Breast epithelium (tissue), 4 donors: ENCODE data around the gene P2RY13. TPM values are rescaled to one million over a fixed set of nuclear protein-coding genes. Genes with fewer than 3 reads are reported as not detected.

ENCODE experiments used
- DNase-seq, 2 donors: peaks; one replicate each; pipeline ENCODE4 v3.0.0-alpha.2; 2019; ENCODE audit warnings: low spot score in 2 of 2
- H3K27ac ChIP-seq, 2 donors: fragments of 200-600 bp; sonication (generic) in 1 of 2; one replicate each; pipeline ENCODE4 v1.5.1; 2016 to 2019; ENCODE audit warnings: mild to moderate bottlenecking in 1 of 2
- H3K27me3 ChIP-seq, 2 donors: fragments of 200-600 bp; sonication (generic) in 1 of 2; one replicate each; pipeline versions ENCODE4 v1.5.1 to v1.6.0; 2017 to 2019; ENCODE audit warnings: control low read depth in 1 of 2, mild to moderate bottlenecking in 1 of 2
- H3K36me3 ChIP-seq: fragments of 200-600 bp; one replicate; pipeline ENCODE4 v1.5.1; 2019
- H3K4me1 ChIP-seq, 2 donors: fragments of 200-600 bp; sonication (generic); one replicate each; pipeline ENCODE4 v1.5.1; 2016 to 2019; ENCODE audit warnings: control low read depth in 1 of 2
- H3K4me3 ChIP-seq, 3 donors: fragments of 200-600 bp; sonication (generic); 1 replicate in 2 of 3; 2 replicates in 1 of 3; pipeline ENCODE4 v1.5.1; 2016 to 2019; ENCODE audit warnings: mild to moderate bottlenecking in 3 of 3, moderate library complexity in 2 of 3
- H3K9me3 ChIP-seq, 2 donors: fragments of 200-600 bp; sonication (generic) in 1 of 2; one replicate each; pipeline ENCODE4 v1.5.1; 2016 to 2019; ENCODE audit warnings: control low read depth in 1 of 2
- POLR2A ChIP-seq: fragments of 450-650 bp; IDR thresholded peaks from one replicate; pipeline ENCODE4 v1.6.1; 2016; ENCODE audit warnings: antibody characterized with exemption, mild to moderate bottlenecking, moderate library complexity
- POLR2AphosphoS5 ChIP-seq, 3 donors: sonication (generic); formaldehyde crosslinking; IDR thresholded peaks; one replicate each; pipeline ENCODE4 v1.6.1; 2017; ENCODE audit warnings: antibody characterized with exemption in 3 of 3
- intact Hi-C: fragments of 100-400 bp; cut with DNase I; formaldehyde crosslinking; loops from one replicate; pipeline ENCODE4 v1.15.1; 2023; ENCODE audit warnings: low total_unique reads
- total RNA-seq, 3 donors: library from RNA; depleted of rRNA; stranded (reverse); fragments of >200 nt; gene quantifications; one replicate each; pipeline ENCODE4 v1.1.0, GENCODE V29; 2016
- TF ChIP-seq, protein P1 (sequence below), 3 donors: fragments of 450-650 bp; IDR thresholded peaks; one replicate each; pipeline ENCODE4 v1.5.1; 2016 to 2017; ENCODE audit warnings: antibody characterized with exemption in 3 of 3, mild to moderate bottlenecking in 3 of 3, moderate library complexity in 3 of 3

The P2RY13 gene
- total RNA-seq, 3 donors from 2014 or later = 0.98 to 6.9 (median 2.5) TPM

DNA sequence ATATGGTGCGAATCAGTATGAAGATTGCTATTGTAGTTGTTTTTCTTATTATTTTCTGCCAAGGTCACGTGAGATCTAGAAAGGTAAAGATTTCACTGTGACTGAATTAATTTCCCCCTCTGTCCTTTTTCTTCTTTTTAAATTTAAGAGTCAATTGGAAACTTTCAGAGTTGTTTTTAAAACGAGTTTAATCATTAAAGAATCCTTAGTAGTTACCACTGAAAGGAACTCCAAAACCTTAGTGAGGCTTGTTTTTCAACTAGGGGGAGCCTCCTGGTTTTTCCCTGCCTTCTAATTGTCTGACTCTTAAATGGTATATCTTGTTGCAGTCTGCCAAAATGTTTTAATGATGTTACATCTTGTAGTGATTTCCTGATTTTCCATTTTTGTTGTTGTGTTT is 37.6 kb upstream of the P2RY13 start:
- intact Hi-C loops = no loop called here
- Histone ChIP-seq H3K27me3 (no peaks in the 10 kb centered on the region), H3K36me3 (no peaks in the 10 kb centered on the region), H3K27ac (no peak overlapping the region), H3K4me1 (no peaks in the 10 kb centered on the region), H3K4me3 (no peak overlapping the region), H3K9me3 (no peaks in the 10 kb centered on the region)
- no peak for DNase-seq
- TF ChIP-seq, protein P1, sequence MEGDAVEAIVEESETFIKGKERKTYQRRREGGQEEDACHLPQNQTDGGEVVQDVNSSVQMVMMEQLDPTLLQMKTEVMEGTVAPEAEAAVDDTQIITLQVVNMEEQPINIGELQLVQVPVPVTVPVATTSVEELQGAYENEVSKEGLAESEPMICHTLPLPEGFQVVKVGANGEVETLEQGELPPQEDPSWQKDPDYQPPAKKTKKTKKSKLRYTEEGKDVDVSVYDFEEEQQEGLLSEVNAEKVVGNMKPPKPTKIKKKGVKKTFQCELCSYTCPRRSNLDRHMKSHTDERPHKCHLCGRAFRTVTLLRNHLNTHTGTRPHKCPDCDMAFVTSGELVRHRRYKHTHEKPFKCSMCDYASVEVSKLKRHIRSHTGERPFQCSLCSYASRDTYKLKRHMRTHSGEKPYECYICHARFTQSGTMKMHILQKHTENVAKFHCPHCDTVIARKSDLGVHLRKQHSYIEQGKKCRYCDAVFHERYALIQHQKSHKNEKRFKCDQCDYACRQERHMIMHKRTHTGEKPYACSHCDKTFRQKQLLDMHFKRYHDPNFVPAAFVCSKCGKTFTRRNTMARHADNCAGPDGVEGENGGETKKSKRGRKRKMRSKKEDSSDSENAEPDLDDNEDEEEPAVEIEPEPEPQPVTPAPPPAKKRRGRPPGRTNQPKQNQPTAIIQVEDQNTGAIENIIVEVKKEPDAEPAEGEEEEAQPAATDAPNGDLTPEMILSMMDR (IDR thresholded peaks at IDR 0.05) = no peak
- no peak for TF ChIP-seq POLR2AphosphoS5 (IDR thresholded peaks at IDR 0.05)
- TF ChIP-seq POLR2A = no peak

DNA sequence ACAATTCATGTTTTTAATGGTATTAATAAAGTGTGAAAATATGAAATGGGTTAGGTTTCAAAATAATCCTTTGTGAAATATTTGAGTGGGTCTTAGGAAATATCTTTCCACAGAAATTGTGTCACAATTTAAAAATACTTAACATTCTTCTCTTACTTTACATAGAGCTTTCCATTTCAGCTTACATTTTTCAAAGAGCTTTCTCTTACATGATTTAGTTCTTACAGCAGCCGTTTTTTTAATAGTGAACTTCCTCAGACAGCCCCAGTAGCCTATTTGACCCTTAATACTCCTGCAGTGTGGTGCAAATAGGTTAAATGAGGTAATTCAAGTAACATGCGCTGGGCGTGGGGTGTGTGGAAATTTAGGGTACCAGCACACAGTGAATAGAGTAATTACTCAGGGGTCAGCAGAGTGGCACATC is 33.4 kb upstream of the P2RY13 start:
- intact Hi-C loops = no loop called here
- no peaks in the 10 kb centered on the region for H3K36me3 ChIP-seq
- H3K4me1 ChIP-seq = no peaks in the 10 kb centered on the region
- DNase-seq = no peak
- no peak overlapping the region for H3K4me3 ChIP-seq
- TF ChIP-seq POLR2A = no peak
- TF ChIP-seq, protein P1 (IDR thresholded peaks at IDR 0.05) = no peak
- no peak for TF ChIP-seq POLR2AphosphoS5 (IDR thresholded peaks at IDR 0.05)
- no peak overlapping the region for H3K27ac ChIP-seq
- no peaks in the 10 kb centered on the region for H3K9me3 ChIP-seq
- H3K27me3 ChIP-seq = no peaks in the 10 kb centered on the region

DNA sequence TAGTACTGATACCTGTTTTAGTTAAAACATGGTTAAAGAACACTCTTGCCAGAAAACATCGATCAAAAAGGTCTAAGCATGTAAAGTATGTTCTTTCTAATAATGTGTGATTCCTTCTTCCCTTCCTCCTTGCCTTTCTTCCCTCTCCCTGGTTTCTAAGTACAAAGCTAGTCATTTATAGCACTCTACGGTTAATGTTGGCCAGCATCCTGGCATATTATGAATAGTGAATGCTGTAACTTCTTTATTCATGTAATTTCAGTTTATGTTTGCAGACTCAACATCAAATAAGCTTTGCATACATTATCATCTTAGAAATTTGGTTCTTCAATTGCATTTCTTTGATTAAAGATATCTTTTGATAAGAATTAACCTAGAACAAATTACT is 28.1 kb upstream of the P2RY13 start:
- Histone ChIP-seq H3K36me3 (no peaks in the 10 kb centered on the region), H3K4me1 (no peaks in the 10 kb centered on the region), H3K4me3 (no peak overlapping the region), H3K9me3 (no peaks in the 10 kb centered on the region), H3K27me3 (no peaks in the 10 kb centered on the region), H3K27ac (no peak overlapping the region)
- no peak for TF ChIP-seq POLR2AphosphoS5 (IDR thresholded peaks at IDR 0.05)
- no peak for TF ChIP-seq POLR2A
- TF ChIP-seq, protein P1 (IDR thresholded peaks at IDR 0.05) = no peak
- DNase-seq = no peak
- intact Hi-C loops = no loop called here

DNA sequence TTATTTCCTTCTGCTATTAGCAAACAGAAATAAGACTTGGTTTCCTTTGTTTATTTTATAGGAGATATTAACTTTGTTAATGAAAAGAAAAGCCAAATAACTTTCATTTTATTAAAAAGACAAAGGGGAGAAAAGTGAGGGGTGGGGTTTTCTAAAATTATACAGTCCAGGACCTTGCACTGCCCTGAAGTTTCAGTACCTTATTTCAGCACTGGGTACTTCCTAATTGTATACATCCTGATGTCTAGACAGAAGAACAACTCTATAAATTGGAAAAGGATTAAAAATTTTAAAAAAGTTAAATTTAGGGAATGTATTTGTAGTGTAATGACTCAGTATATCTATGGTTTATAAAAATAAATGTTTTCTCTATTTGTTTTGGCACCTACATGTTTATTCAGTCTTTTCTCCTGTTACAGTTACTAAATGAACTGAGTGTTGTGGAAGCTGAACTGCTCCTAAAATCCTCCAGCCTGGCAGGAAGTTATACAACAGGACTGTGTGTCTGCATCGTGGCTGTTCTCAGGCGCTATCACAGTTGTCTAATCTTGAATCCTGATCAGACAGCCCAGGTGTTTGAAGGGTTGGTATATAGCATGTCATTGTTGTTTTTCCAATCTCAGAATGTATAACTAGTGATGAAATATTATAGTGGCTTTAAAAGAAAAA is 27.6 kb upstream of the P2RY13 start:
- no peak for DNase-seq
- Histone ChIP-seq H3K27ac (no peak overlapping the region), H3K27me3 (no peaks in the 10 kb centered on the region), H3K9me3 (no peaks in the 10 kb centered on the region), H3K4me1 (no peaks in the 10 kb centered on the region), H3K4me3 (no peak overlapping the region), H3K36me3 (no peaks in the 10 kb centered on the region)
- no peak for TF ChIP-seq POLR2A
- no peak for TF ChIP-seq POLR2AphosphoS5 (IDR thresholded peaks at IDR 0.05)
- TF ChIP-seq, protein P1 (IDR thresholded peaks at IDR 0.05) = no peak
- intact Hi-C loops = no loop called here

DNA sequence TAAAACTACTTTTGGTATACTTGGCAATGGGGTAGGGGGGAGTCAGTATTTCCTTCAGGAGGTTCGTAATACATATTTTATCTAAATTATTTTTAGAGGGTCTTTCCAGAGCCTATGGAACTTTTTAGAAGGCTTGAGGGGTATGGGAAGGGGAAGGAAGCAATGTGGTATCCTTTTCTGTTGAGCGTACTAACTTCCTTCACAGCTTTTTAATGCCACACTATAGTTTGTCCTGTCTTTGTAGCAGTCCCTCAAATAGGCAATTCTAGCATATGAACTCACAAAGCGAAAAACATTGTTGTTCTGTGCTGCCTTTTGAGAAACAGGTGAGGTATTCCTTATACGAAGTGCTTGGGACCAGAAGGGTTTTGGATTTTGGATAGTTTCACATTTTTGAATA is 22.3 kb upstream of the P2RY13 start:
- TF ChIP-seq POLR2AphosphoS5 (IDR thresholded peaks at IDR 0.05) = no peak
- TF ChIP-seq POLR2A = no peak
- TF ChIP-seq, protein P1 (IDR thresholded peaks at IDR 0.05) = no peak
- DNase-seq = no peak
- no peaks in the 10 kb centered on the region for H3K4me1 ChIP-seq
- intact Hi-C loops = no loop called here
- no peak overlapping the region for H3K4me3 ChIP-seq
- no peak overlapping the region for H3K27ac ChIP-seq
- no peaks in the 10 kb centered on the region for H3K9me3 ChIP-seq
- H3K27me3 ChIP-seq = no peaks in the 10 kb centered on the region
- no peaks in the 10 kb centered on the region for H3K36me3 ChIP-seq
